Umbilical cord (tissue), 2 donors: Measurements from ENCODE around the gene ZNF691. TPM values are rescaled to one million over a fixed set of nuclear protein-coding genes. Genes with fewer than 3 reads are reported as not detected.
"Not testable (repeated sequence)": the region's sequence is repeated elsewhere in the genome, so short reads cannot be mapped to it uniquely, and the experiment has no call there.

Experiments
- DNase-seq: peaks from one replicate; pipeline ENCODE4 v3.0.0-alpha.2; 2015; ENCODE audit warnings: low spot score
- total RNA-seq: library from RNA; depleted of rRNA; stranded (reverse); fragments of >200 nt; gene quantifications from one replicate; pipeline ENCODE4 v1.2.3, GENCODE V29; 2014; ENCODE audit warnings: low replicate concordance; ENCODE audit not compliant: insufficient read depth

The ZNF691 gene
- 8.2 TPM for total RNA-seq

GRCh38 chr1:42846257-42847110, at the start of gene ZNF691:
TSS of gene ZNF691 (plus strand) at chr1:42846613. CDS start at chr1:42849659, 3,046 bp downstream.
- peak; percentile 99 for DNase-seq

GRCh38 chr1:42797414-42797813, 49.0 kb upstream of the ZNF691 start:
- no peak for DNase-seq

- no peak for DNase-seq
These were observed 48.4 kb upstream of the ZNF691 start for GRCh38 chr1:42797979-42798378.

- no peak for DNase-seq
These were observed 44.5 kb upstream of the ZNF691 start for GRCh38 chr1:42801832-42802473.

- no peak for DNase-seq
These were observed 40.2 kb upstream of the ZNF691 start for GRCh38 chr1:42806171-42806570.

GRCh38 chr1:42806593-42806992, 39.8 kb upstream of the ZNF691 start:
- DNase-seq = no peak

- no peak for DNase-seq
These were observed 39.3 kb upstream of the ZNF691 start for GRCh38 chr1:42807056-42807668.

GRCh38 chr1:42814815-42815214, 31.6 kb upstream of the ZNF691 start:
- DNase-seq = not testable (repeated sequence)

- peak; percentile 49 for DNase-seq
These were observed 30.4 kb upstream of the ZNF691 start for GRCh38 chr1:42815941-42816584.

- DNase-seq = peak; percentile 95
These were observed 29.6 kb upstream of the ZNF691 start, which contains the start of the genes ERMAP and SVBP for GRCh38 chr1:42816585-42817439. TSS of gene ERMAP (plus strand) at chr1:42817122. CDS start at chr1:42830449, 13,327 bp downstream. TSS of gene SVBP (minus strand) at chr1:42817397. CDS start at chr1:42816544, 853 bp downstream.

GRCh38 chr1:42817440-42817767, 29.0 kb upstream of the ZNF691 start:
- DNase-seq = no peak

GRCh38 chr1:42817976-42818375, 28.4 kb upstream of the ZNF691 start:
- no peak for DNase-seq

GRCh38 chr1:42820813-42821212, 25.6 kb upstream of the ZNF691 start:
- DNase-seq = no peak

GRCh38 chr1:42821690-42822089, 24.7 kb upstream of the ZNF691 start:
- DNase-seq = no peak

- peak; percentile 39 for DNase-seq
These were observed 23.5 kb upstream of the ZNF691 start for GRCh38 chr1:42822800-42823392.

GRCh38 chr1:42824481-42825035, 21.9 kb upstream of the ZNF691 start:
- DNase-seq = no peak

GRCh38 chr1:42825036-42825851, 21.2 kb upstream of the ZNF691 start:
- DNase-seq = peak; percentile 59

- DNase-seq = no peak
These were observed 15.8 kb upstream of the ZNF691 start for GRCh38 chr1:42830631-42831030.

- DNase-seq = no peak
These were observed 15.1 kb upstream of the ZNF691 start for GRCh38 chr1:42831273-42831672.
